ENCODE data around the gene SYCN.
A peak's percentile ranks its signal among the peaks of the same experiment; 100 is the strongest.
"Not testable (repeated sequence)": the region's sequence is repeated elsewhere in the genome, so short reads cannot be mapped to it uniquely, and the experiment has no call there.

The SYCN gene

GRCh38 chr19:39203372-39204341 lies at the start of gene SYCN:
SYCN (minus strand) TSS chr19:39204263; CDS start chr19:39204254, 9 bp downstream.
- DNase-seq (ENCODE audit: low read depth, low spot score), result no peak

GRCh38 chr19:39253374-39254149 lies 49.5 kb upstream of the SYCN start:
- no peak for DNase-seq (ENCODE audit: low read depth, low spot score)

GRCh38 chr19:39252458-39252857 lies 48.4 kb upstream of the SYCN start:
- DNase-seq (ENCODE audit: low read depth, low spot score), result no peak

- DNase-seq (ENCODE audit: low read depth, low spot score), result no peak
These were observed 47.8 kb upstream of the SYCN start for GRCh38 chr19:39251846-39252245.

GRCh38 chr19:39251081-39251480 lies 47.0 kb upstream of the SYCN start:
- no peak for DNase-seq (ENCODE audit: low read depth, low spot score)

GRCh38 chr19:39248806-39249205 lies 44.7 kb upstream of the SYCN start, which contains the start of gene IFNL4:
IFNL4 (minus strand) TSS chr19:39248856.
- DNase-seq (ENCODE audit: low read depth, low spot score), result no peak

- no peak for DNase-seq (ENCODE audit: low read depth, low spot score)
These were observed 43.9 kb upstream of the SYCN start for GRCh38 chr19:39247701-39248664.

GRCh38 chr19:39246951-39247669 lies 43.0 kb upstream of the SYCN start:
- DNase-seq (ENCODE audit: low read depth, low spot score), result no peak

GRCh38 chr19:39245166-39245565 lies 41.1 kb upstream of the SYCN start:
- not testable (repeated sequence) for DNase-seq (ENCODE audit: low read depth, low spot score)

- not testable (repeated sequence) for DNase-seq (ENCODE audit: low read depth, low spot score)
These were observed 40.5 kb upstream of the SYCN start, which contains the start of gene IFNL3 for GRCh38 chr19:39244410-39245100. IFNL3 (minus strand) TSS chr19:39245006; CDS start chr19:39244967, 39 bp downstream.

GRCh38 chr19:39243741-39244140 lies 39.7 kb upstream of the SYCN start:
- DNase-seq (ENCODE audit: low read depth, low spot score), result not testable (repeated sequence)

- DNase-seq (ENCODE audit: low read depth, low spot score), result no peak
These were observed 36.4 kb upstream of the SYCN start for GRCh38 chr19:39240421-39240820.

GRCh38 chr19:39238944-39239343 lies 34.9 kb upstream of the SYCN start:
- no peak for DNase-seq (ENCODE audit: low read depth, low spot score)

GRCh38 chr19:39238209-39238608 lies 34.1 kb upstream of the SYCN start:
- no peak for DNase-seq (ENCODE audit: low read depth, low spot score)

GRCh38 chr19:39237200-39238184 lies 33.4 kb upstream of the SYCN start:
- peak; percentile 14 for DNase-seq (ENCODE audit: low read depth, low spot score)

- DNase-seq (ENCODE audit: low read depth, low spot score), result no peak
These were observed 32.5 kb upstream of the SYCN start for GRCh38 chr19:39236527-39236926.

GRCh38 chr19:39232708-39233107 lies 28.6 kb upstream of the SYCN start:
- DNase-seq (ENCODE audit: low read depth, low spot score), result no peak

GRCh38 chr19:39230096-39230764 lies 26.2 kb upstream of the SYCN start:
- DNase-seq (ENCODE audit: low read depth, low spot score), result no peak
